ENCODE measurements around the gene UBQLN4.

DNA sequence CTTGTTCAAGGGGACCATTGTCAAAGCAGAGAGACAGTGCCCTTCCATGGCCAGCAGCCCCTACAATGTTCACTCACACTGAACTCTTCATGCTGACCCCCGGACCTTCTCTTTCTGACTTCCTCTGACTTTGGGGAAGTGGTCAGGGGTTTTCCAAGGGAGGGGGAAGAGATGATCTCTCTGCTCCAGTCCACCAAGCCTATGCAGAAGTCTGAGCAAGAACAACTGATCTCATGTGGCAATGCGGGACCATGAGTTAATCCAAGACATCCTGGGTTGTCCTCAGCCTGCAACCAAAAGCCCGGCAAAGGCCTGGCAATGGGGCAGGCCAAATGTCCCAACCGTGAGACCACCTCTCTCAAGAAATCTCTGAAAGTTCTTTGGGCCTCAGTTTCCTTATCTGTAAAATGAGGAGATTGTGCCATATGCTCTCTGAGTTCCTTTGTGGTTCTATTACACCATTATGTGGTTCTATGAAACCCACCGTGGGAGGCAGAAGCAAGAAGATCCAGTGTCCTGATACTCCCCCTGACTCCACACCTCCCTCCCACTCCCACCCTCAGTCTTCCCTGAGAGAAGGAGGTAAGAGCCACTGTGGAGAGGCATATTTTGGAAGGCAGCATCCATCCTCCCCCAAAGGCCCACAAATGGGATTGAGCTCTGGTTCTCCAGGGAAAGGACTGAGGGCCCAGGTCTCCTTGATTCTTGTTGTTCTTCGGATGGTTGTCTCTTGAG lies 63.4 kb downstream of the UBQLN4 start:
- TF ChIP-seq, protein P1, sequence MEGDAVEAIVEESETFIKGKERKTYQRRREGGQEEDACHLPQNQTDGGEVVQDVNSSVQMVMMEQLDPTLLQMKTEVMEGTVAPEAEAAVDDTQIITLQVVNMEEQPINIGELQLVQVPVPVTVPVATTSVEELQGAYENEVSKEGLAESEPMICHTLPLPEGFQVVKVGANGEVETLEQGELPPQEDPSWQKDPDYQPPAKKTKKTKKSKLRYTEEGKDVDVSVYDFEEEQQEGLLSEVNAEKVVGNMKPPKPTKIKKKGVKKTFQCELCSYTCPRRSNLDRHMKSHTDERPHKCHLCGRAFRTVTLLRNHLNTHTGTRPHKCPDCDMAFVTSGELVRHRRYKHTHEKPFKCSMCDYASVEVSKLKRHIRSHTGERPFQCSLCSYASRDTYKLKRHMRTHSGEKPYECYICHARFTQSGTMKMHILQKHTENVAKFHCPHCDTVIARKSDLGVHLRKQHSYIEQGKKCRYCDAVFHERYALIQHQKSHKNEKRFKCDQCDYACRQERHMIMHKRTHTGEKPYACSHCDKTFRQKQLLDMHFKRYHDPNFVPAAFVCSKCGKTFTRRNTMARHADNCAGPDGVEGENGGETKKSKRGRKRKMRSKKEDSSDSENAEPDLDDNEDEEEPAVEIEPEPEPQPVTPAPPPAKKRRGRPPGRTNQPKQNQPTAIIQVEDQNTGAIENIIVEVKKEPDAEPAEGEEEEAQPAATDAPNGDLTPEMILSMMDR (IDR thresholded peaks at IDR 0.05): no peak
- TF ChIP-seq POLR2A (IDR thresholded peaks at IDR 0.05): no peak
